ENCODE measurements around the gene RFNG.
A peak's percentile ranks its signal among the peaks of the same experiment; 100 is the strongest.

Gene RFNG

GRCh38 chr17:82077617-82078358 lies 26.2 kb upstream of the RFNG start:
- peak; percentile 64 for DNase-seq (ENCODE audit: low spot score)

GRCh38 chr17:82076785-82077591 lies 25.4 kb upstream of the RFNG start:
- no peak for DNase-seq (ENCODE audit: low spot score)

- DNase-seq (ENCODE audit: low spot score) = peak; percentile 30
Observed at GRCh38 chr17:82076018-82076784, 24.6 kb upstream of the RFNG start.

DNA sequence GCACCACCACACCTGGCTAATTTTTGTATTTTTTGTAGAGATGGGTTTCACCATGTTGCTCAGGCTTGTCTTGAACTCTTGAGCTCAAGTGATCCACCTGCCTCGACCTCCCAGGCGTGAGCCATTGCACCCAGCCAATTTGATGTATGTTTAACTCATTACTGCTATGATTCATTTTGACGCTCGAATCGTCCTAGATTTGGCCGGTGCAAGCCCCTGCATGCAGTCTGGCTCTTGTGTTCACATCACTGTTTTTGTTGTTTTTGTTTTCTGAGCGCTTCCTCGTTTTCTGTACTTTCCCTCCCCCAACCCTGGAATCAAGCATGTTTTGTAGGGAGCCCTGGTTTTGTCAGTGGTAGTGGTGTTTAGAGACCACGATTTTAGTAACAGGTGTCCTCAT lies 21.8 kb upstream of the RFNG start:
- no peak for DNase-seq (ENCODE audit: low spot score)

GRCh38 chr17:82072827-82073226 lies 21.2 kb upstream of the RFNG start:
- DNase-seq (ENCODE audit: low spot score) = no peak

GRCh38 chr17:82070611-82071010 lies 19.0 kb upstream of the RFNG start:
- DNase-seq (ENCODE audit: low spot score) = no peak

DNA sequence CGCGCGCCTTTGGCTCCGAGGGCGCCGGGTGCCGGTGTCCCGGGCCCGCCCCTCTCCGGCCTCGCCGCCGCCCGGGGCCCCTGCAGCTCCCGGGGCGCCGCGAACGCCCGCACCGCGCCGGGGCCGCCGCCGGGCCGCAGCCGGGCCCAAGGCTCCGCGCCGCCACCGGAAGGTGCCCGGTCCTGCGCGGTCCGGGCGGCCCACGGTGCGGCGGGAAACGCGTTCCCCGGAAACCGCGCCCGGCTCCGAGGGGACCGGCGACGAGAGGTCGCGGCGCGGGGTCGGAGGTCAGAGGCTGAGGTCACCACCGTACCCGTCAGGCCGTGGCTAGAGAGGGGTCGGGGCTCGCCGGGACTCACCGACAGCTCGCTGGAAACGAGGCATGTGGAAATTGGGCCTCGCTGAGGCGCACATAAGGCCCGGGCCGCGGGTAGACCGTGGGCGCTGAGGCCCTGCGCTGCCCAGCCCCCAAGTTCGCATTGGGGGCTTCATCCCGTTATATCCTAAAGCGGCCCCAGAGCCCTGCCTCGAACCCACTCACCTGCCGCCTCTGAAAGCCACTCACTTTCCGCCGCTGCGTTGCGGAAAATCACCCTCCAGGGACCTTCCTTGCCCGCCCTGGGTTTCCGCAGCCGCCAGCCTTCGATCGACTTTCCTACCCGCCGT lies 14.2 kb upstream of the RFNG start, which contains the start of gene DUS1L:
Gene DUS1L (minus strand): TSS at position 167 of the 666 bp plus-strand sequence. CDS start 745 bp downstream, outside the sequence.
- DNase-seq (ENCODE audit: low spot score) = no peak

GRCh38 chr17:82065193-82065637 lies 13.6 kb upstream of the RFNG start:
- no peak for DNase-seq (ENCODE audit: low spot score)

- DNase-seq (ENCODE audit: low spot score) = no peak
Observed at GRCh38 chr17:82064433-82065192, 13.0 kb upstream of the RFNG start.

DNA sequence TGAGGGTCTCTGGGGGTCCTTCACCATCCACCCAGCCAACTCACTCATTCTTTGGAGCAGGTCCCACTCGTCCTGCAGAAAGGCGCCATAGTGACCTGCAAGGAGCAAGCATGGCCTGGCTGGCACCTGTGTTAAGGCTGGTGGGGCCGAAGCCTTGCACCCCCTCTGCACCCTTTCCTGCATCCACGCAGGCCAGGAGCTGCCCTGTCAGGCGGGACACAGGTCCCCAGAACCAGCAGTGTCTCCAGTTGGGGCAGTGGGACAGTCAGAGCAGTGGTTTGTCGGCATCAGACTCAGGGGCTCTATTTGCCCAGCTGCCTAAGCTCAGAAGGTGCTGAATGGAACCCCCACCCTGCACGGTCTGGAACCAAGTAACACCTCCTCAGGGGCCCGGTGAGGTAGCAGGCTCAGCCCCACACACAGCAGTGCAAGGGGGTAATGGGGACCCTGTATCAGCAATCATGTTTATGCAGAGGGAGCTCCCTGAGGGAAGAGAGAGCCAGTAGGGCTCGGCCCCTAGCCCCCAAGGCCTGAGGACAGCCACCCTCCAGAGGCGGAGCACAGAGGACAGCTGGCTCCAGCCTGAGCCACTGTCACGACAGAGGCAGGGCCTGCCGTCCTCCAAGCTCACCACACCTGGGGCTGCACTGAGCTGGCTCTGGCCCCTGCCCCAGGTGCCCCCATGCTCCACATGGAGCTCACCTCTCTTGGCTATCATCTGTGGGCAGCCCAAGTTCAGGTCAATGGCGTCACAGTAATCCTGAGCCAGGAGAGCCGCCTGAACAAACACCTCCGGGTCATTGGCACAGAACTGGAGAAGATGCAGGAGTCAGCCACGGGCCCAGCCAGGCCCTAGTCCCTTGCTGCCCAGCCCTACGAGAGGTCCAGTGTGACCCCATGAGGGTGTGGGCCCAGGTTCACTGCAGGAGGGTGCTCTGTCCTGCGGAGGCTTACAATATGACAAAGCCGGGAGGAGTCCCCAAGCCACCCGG lies 12.1 kb upstream of the RFNG start:
- no peak for DNase-seq (ENCODE audit: low spot score)

GRCh38 chr17:82062984-82063368 lies 11.4 kb upstream of the RFNG start:
- DNase-seq (ENCODE audit: low spot score) = no peak

DNA sequence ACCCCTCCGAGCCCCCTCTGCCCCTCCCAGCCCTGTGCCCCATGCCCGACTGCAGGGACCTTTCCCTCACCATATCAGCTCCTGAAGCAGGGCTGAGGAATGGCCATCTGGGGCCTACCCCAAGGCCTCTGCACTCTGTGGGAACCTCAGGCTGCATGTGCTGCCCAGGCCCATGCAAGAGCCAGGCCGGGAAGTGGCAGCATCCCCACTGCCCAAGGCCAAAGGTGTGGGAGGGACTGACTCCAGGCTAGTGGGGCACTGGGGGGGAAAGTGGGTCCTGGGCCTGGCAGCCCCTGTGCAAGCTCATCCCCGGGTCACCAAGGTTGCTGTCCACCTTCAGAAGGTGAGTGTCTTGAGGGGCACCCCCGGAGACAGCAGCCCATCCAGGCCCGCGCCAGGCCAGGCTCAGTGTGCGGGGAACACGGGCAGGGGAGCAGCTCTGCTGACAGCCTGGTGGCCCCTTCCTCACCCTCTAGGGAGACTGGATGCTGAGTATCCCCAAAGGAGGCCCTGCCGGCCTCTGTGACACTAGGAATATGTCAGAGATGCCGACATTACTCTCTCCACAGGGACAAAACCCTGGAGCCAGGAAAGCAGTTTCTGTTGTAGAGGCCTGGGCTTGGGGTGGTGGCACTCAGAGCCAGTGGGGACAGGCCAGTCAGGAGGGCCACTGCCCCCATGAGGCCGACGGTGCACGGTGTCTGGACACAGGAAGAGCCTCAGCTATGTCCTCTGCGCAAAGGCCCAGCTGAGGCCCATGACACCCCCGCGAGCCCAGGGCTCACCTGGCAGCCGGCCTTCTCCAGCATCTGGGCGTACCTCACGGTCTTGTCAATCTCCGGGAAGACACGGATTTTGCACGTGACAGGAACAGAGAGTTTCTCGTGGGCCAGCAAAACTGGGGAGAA lies 10.7 kb upstream of the RFNG start:
- no peak for DNase-seq (ENCODE audit: low spot score)

DNA sequence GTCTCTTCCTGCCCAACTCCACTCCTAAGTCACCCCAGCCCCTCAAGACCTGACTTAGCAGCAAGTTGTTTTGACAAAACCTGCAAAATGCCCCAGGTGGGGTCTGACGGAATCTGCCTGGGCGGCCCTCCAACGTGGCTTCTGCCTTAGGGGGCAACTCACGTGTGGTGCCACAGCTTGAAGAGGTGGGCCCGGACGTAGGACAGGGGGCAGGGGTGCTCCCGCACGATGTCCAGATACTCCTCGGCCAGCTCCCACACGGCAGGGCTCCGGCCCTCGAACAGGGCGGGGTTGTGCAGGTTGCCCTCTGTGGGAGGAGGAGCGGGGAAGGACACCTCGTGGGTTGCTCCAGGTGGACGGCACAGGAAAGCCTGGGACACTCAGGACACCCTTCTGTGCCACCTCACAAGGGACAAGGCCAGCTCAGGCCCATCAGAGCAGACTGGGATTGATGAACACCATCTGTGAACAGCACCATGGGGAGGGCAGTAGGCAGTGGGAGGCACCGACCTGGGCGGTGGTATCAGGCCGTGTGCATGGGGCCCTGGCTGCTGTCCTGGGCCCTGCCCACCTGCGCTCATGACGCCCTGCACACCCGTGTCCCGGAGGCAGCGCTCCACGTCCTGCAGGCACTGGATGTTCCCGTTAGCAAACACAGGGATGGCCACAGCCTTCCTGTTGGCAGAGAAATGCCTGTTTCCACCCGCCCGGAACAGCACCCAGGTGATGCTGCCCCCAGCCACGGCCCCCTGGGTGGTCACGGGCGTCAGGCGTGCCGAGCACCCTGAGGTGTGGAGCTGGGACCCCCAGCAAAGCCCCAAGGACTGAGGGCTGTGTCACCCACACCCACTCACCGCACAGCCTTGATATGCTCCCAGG lies 9.7 kb upstream of the RFNG start:
- DNase-seq (ENCODE audit: low spot score) = no peak

DNA sequence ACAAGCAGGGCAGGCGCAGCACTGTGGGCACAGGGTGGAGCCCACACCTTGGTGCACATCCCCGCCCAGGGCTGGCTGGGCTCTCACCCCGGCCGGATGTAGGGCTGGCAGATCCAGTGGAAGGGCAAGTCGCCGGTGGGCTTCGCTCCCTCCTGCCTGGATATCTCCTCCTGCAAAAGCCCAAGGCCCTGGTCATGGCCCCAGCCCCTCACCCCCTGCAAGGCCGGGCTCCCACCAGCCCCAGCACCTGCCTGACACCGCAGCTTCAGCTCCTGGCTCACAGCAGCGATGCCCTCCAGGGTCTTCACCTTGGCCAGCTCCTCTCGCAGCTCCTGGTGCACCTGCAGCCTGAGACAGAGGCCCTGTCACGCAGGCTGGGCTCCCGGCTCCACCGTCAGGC lies 9.0 kb upstream of the RFNG start:
- no peak for DNase-seq (ENCODE audit: low spot score)

DNA sequence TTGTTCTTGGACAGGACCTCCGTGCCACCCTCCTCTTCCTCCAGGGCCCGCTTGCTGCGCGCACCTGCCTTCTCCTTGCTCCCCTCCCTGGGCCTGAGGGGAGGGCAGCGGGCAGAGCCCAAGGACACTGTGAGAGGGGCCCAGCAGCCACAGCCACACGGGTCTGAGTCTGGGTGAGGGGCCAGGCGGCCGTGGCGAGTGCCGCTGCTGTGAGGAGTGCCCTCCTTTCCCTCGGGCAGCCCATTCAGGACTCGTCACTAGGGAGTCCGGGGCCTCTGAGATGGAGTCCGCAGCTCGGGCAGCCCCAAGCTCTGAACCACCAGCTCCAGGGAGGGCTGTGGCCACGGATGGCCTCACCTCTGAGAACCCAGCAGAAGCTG lies 8.4 kb upstream of the RFNG start:
- DNase-seq (ENCODE audit: low spot score) = no peak

DNA sequence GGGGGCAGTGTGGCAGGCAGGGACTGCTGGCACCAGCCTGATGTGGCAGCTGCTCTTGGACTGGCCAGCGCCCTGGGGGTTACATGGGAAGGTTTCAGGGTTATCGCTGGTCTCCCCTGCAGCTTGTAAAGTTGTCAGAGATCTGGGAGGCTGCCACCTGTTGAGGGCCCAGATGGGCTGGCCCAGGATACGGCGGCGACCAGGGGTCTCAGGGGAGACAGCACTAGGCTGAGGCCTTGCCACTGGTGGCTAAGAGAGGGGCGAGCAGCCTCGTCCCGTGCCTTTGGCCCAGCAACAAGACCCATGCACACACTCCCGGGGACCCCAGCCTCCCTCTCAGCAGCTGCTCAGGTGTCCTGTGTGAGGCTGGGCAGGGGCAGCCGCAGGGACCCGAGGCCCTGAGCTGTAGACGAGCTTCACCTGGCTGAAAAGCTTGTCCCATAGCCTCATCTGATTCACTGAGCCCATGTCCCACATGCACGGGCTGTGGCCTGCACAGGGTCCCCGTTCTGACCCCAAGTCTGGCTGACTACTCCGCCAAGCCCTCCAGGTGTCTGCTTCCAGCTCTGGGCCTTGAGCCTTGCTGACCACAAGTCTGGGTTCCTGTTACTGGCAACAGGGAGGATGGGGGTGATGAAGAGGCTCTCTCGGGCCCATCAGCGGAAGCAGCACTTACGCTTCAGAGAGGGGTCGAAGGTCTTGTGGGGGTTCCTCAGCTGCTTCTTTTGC lies 7.8 kb upstream of the RFNG start:
- no peak for DNase-seq (ENCODE audit: low spot score)

- no peak for DNase-seq (ENCODE audit: low spot score)
Observed at GRCh38 chr17:82058855-82059249, 7.2 kb upstream of the RFNG start.

All from cerebellar cortex (tissue), 1 donor.